HUDEP-2 (cell line): ENCODE measurements around the gene CD300A.
"Not testable (repeated sequence)": the region's sequence is repeated elsewhere in the genome, so short reads cannot be mapped to it uniquely, and the experiment has no call there.

Source experiments
- DNase-seq, 76 experiments: peaks; one replicate each; lab custom pipeline; 2025; ENCODE audit not compliant: unreplicated experiment in 76 of 76; lab: John Stamatoyannopoulos, UW

Gene CD300A

GRCh38 chr17:74516561-74517328 is 50.3 kb downstream of the CD300A start:
- DNase-seq: no peak

GRCh38 chr17:74518413-74518981 is 52.1 kb downstream of the CD300A start:
- not testable (repeated sequence) for DNase-seq

GRCh38 chr17:74520016-74520434 is 53.6 kb downstream of the CD300A start:
- DNase-seq: no peak

GRCh38 chr17:74520790-74521480 is 54.5 kb downstream of the CD300A start:
- no peak for DNase-seq

- DNase-seq: no peak
These were observed 55.3 kb downstream of the CD300A start for GRCh38 chr17:74521701-74522201.

- DNase-seq: no peak
These were observed 56.1 kb downstream of the CD300A start for GRCh38 chr17:74522381-74523105.

GRCh38 chr17:74523308-74523707 is 56.9 kb downstream of the CD300A start:
- no peak for DNase-seq

- no peak for DNase-seq
These were observed 58.4 kb downstream of the CD300A start for GRCh38 chr17:74524653-74525464.

- DNase-seq: no peak
These were observed 59.0 kb downstream of the CD300A start for GRCh38 chr17:74525465-74525725.

GRCh38 chr17:74525781-74526288 is 59.4 kb downstream of the CD300A start:
- no peak for DNase-seq

GRCh38 chr17:74526681-74527080 is 60.2 kb downstream of the CD300A start:
- no peak for DNase-seq

- no peak for DNase-seq
These were observed 60.6 kb downstream of the CD300A start for GRCh38 chr17:74527081-74527480.

GRCh38 chr17:74527756-74528155 is 61.3 kb downstream of the CD300A start:
- DNase-seq: no peak

- DNase-seq: no peak
These were observed 62.2 kb downstream of the CD300A start for GRCh38 chr17:74528491-74529199.

- DNase-seq: no peak
These were observed 62.8 kb downstream of the CD300A start for GRCh38 chr17:74529243-74529642.

GRCh38 chr17:74530831-74531150 is 64.4 kb downstream of the CD300A start:
- DNase-seq: no peak

- no peak for DNase-seq
These were observed 64.9 kb downstream of the CD300A start, which contains the start of gene CD300LB for GRCh38 chr17:74531231-74531761. CD300LB (minus strand) TSS chr17:74531475; CDS start chr17:74531350, 125 bp downstream.

- DNase-seq: peak in 1 of 76 experiments; percentile 11
These were observed 65.7 kb downstream of the CD300A start for GRCh38 chr17:74532115-74532514.
